Mesenchymal stem cell (in vitro differentiated cells and primary cell): ENCODE results near the gene TM9SF2.

Source experiments
- DNase-seq: peaks from one replicate; pipeline ENCODE4 v3.0.0-alpha.2; 2013
- H2AFZ ChIP-seq: one replicate; pipeline ENCODE4 v1.6.1; 2013; ENCODE audit warnings: low read depth, mild to moderate bottlenecking, control low read depth, inconsistent platforms, low read length, moderate library complexity
- H2AK5ac ChIP-seq: 2 replicates; pipeline ENCODE4 v1.6.1; 2013; ENCODE audit warnings: low read length, moderate library complexity, mild to moderate bottlenecking, inconsistent platforms; ENCODE audit not compliant: severe bottlenecking
- H2BK120ac ChIP-seq: one replicate; pipeline ENCODE4 v1.6.1; 2013; ENCODE audit warnings: low read depth, mild to moderate bottlenecking, inconsistent platforms, low read length, moderate library complexity
- H2BK12ac ChIP-seq, 2 experiments: one replicate each; pipeline ENCODE4 v1.6.1; 2013; ENCODE audit warnings: inconsistent platforms in 2 of 2, low read length in 2 of 2, mild to moderate bottlenecking in 2 of 2, moderate library complexity in 2 of 2, control low read depth in 1 of 2
- H2BK15ac ChIP-seq: one replicate; pipeline ENCODE4 v1.6.1; 2013; ENCODE audit warnings: mild to moderate bottlenecking, low read depth, inconsistent platforms; ENCODE audit not compliant: poor library complexity, severe bottlenecking
- H2BK5ac ChIP-seq: 2 replicates; pipeline ENCODE4 v1.6.1; 2013; ENCODE audit warnings: low read depth, mild to moderate bottlenecking, low read length, control low read depth, inconsistent platforms; ENCODE audit not compliant: poor library complexity, severe bottlenecking
- H3K14ac ChIP-seq, 2 experiments: one replicate each; pipeline ENCODE4 v1.6.1; 2013; ENCODE audit warnings: inconsistent platforms in 2 of 2, low read length in 2 of 2, control low read depth in 1 of 2, mild to moderate bottlenecking in 1 of 2, moderate library complexity in 1 of 2
- H3K18ac ChIP-seq, 2 experiments: one replicate each; pipeline ENCODE4 v1.6.1; 2013; ENCODE audit warnings: inconsistent platforms in 2 of 2, low read length in 2 of 2, control low read depth in 1 of 2, low read depth in 1 of 2, mild to moderate bottlenecking in 1 of 2
- H3K23ac ChIP-seq, 2 experiments: one replicate each; pipeline ENCODE4 v1.6.1; 2013; ENCODE audit warnings: inconsistent platforms in 2 of 2, low read length in 2 of 2, mild to moderate bottlenecking in 2 of 2, moderate library complexity in 2 of 2, control low read depth in 1 of 2
- H3K27ac ChIP-seq: 2 replicates; pipeline ENCODE4 v1.5.1; 2013; ENCODE audit warnings: mild to moderate bottlenecking, moderate library complexity, low read length, control low read depth, inconsistent platforms; ENCODE audit not compliant: poor library complexity, severe bottlenecking
- H3K27me3 ChIP-seq, 2 experiments: 2 replicates each; pipeline versions ENCODE4 v1.6.1 to v1.7.0; 2013; ENCODE audit warnings: low read length in 2 of 2, mild to moderate bottlenecking in 2 of 2, moderate library complexity in 2 of 2, control low read depth in 1 of 2, inconsistent platforms in 1 of 2; ENCODE audit not compliant: control insufficient read depth in 1 of 2, insufficient read depth in 1 of 2
- H3K36me3 ChIP-seq, 2 experiments: 2 replicates each; pipeline versions ENCODE4 v1.6.1 to v1.7.0; 2013; ENCODE audit warnings: low read length in 2 of 2, control low read depth in 1 of 2, inconsistent platforms in 1 of 2, low read depth in 1 of 2, mild to moderate bottlenecking in 1 of 2; ENCODE audit not compliant: insufficient read depth in 2 of 2, control insufficient read depth in 1 of 2
- H3K4ac ChIP-seq, 2 experiments: one replicate each; pipeline ENCODE4 v1.6.1; 2013; ENCODE audit warnings: inconsistent platforms in 2 of 2, low read length in 2 of 2, mild to moderate bottlenecking in 2 of 2, moderate library complexity in 2 of 2, control low read depth in 1 of 2, low read depth in 1 of 2
- H3K4me1 ChIP-seq: 2 replicates; pipeline ENCODE4 v1.6.1; 2013; ENCODE audit warnings: low read depth, low read length, control low read depth; ENCODE audit not compliant: control insufficient read depth, insufficient read depth
- H3K4me2 ChIP-seq: 2 replicates; pipeline ENCODE4 v1.6.1; 2013; ENCODE audit warnings: low read length, mild to moderate bottlenecking, inconsistent platforms; ENCODE audit not compliant: poor library complexity, severe bottlenecking
- H3K4me3 ChIP-seq, 2 experiments: 2 replicates each; pipeline versions ENCODE4 v1.5.1 to v1.7.0; 2013; ENCODE audit warnings: low read length in 2 of 2, mild to moderate bottlenecking in 2 of 2, control low read depth in 1 of 2, low read depth in 1 of 2; ENCODE audit not compliant: insufficient read depth in 1 of 2
- H3K79me1 ChIP-seq: replicated peaks from 2 replicates; pipeline ENCODE4 v1.6.1; 2013; ENCODE audit warnings: mild to moderate bottlenecking, control low read depth, low read length, inconsistent platforms; ENCODE audit not compliant: poor library complexity, severe bottlenecking
- H3K9ac ChIP-seq: 2 replicates; pipeline ENCODE4 v1.7.0; 2013; ENCODE audit warnings: mild to moderate bottlenecking, low read length, moderate library complexity
- H3K9me3 ChIP-seq: 2 replicates; pipeline ENCODE4 v1.7.0; 2013; ENCODE audit warnings: mild to moderate bottlenecking, low read length; ENCODE audit not compliant: control insufficient read depth
- H4K8ac ChIP-seq: one replicate; pipeline ENCODE4 v1.6.1; 2013; ENCODE audit warnings: inconsistent platforms, mild to moderate bottlenecking, low read length, moderate library complexity
- H4K91ac ChIP-seq: one replicate; pipeline ENCODE4 v1.6.1; 2013; ENCODE audit warnings: mild to moderate bottlenecking, low read length, inconsistent platforms
- WGBS: methylation state at CpG from one replicate; pipeline ENCODE4 v1.1.7; 2013; ENCODE audit warnings: mixed read lengths; 5-methylcytosine and 5-hydroxymethylcytosine counted together

Gene TM9SF2

GRCh38 chr13:99473515-99473914, 27.8 kb upstream of the TM9SF2 start:
- 89% methylated on average over 9 of the region's 9 CpGs for WGBS

GRCh38 chr13:99476648-99477047, 24.6 kb upstream of the TM9SF2 start:
- H3K23ac ChIP-seq: no peak overlapping the region
- no peak overlapping the region for H2AFZ ChIP-seq
- no peaks in the 10 kb centered on the region for H3K36me3 ChIP-seq
- H3K9ac ChIP-seq: no peak overlapping the region
- no peak overlapping the region for H3K27ac ChIP-seq
- no peaks in the 10 kb centered on the region for H3K79me1 ChIP-seq
- peaks cover 0 to 2% of the 10 kb centered on the region in 2 experiments for H3K27me3 ChIP-seq
- WGBS: 60% methylated on average over 5 of the region's 5 CpGs
- no peak overlapping the region for H3K18ac ChIP-seq
- no peak overlapping the region for H3K14ac ChIP-seq
- no peak overlapping the region for H2AK5ac ChIP-seq
- H3K9me3 ChIP-seq: no peaks in the 10 kb centered on the region
- peak overlapping the region; percentile 34 for H2BK120ac ChIP-seq
- H4K91ac ChIP-seq: no peak overlapping the region
- H2BK5ac ChIP-seq: no peak overlapping the region
- no peak overlapping the region for H3K4ac ChIP-seq
- no peak overlapping the region for H2BK15ac ChIP-seq
- H3K4me2 ChIP-seq: no peak overlapping the region
- H3K4me3 ChIP-seq: no peak overlapping the region
- no peaks in the 10 kb centered on the region for H3K4me1 ChIP-seq
- no peak overlapping the region for H4K8ac ChIP-seq
- no peak for DNase-seq
- H2BK12ac ChIP-seq: no peak overlapping the region

More at GRCh38 chr13:99473515-99473914, 27.8 kb upstream of the TM9SF2 start:
- DNase-seq: no peak
- Histone ChIP-seq H3K79me1 (no peaks in the 10 kb centered on the region), H3K36me3 (no peaks in the 10 kb centered on the region), H2AFZ (no peak overlapping the region), H3K4ac (no peak overlapping the region), H3K23ac (no peak overlapping the region), H3K4me3 (no peak overlapping the region), H2AK5ac (no peak overlapping the region), H2BK5ac (no peak overlapping the region), H3K4me2 (no peak overlapping the region), H2BK120ac (no peak overlapping the region), H3K27ac (no peak overlapping the region), H3K9me3 (no peaks in the 10 kb centered on the region), H3K14ac (peak overlapping the region in 1 of 2 experiments; percentile 55), H2BK15ac (no peak overlapping the region), H4K8ac (no peak overlapping the region), H4K91ac (no peak overlapping the region), H3K27me3 (peaks cover 0 to 16% of the 10 kb centered on the region in 2 experiments), H2BK12ac (no peak overlapping the region), H3K18ac (peak overlapping the region in 1 of 2 experiments; percentile 8), H3K4me1 (no peaks in the 10 kb centered on the region), H3K9ac (no peak overlapping the region)

GRCh38 chr13:99477493-99477892, 23.8 kb upstream of the TM9SF2 start:
- no peak overlapping the region for H2BK15ac ChIP-seq
- H3K79me1 ChIP-seq: no peaks in the 10 kb centered on the region
- H3K9me3 ChIP-seq: no peaks in the 10 kb centered on the region
- no peak overlapping the region for H2BK5ac ChIP-seq
- no peaks in the 10 kb centered on the region for H3K27me3 ChIP-seq
- H3K4ac ChIP-seq: no peak overlapping the region
- no peaks in the 10 kb centered on the region for H3K4me1 ChIP-seq
- no peaks in the 10 kb centered on the region for H3K36me3 ChIP-seq
- H2BK12ac ChIP-seq: no peak overlapping the region
- no peak overlapping the region for H3K4me3 ChIP-seq
- H3K18ac ChIP-seq: no peak overlapping the region
- H4K8ac ChIP-seq: no peak overlapping the region
- no peak overlapping the region for H4K91ac ChIP-seq
- WGBS: 95% methylated on average over 4 of the region's 4 CpGs
- no peak overlapping the region for H2AK5ac ChIP-seq
- no peak overlapping the region for H3K23ac ChIP-seq
- H2AFZ ChIP-seq: no peak overlapping the region
- no peak overlapping the region for H2BK120ac ChIP-seq
- no peak overlapping the region for H3K27ac ChIP-seq
- DNase-seq: no peak
- H3K9ac ChIP-seq: no peak overlapping the region
- no peak overlapping the region for H3K14ac ChIP-seq
- no peak overlapping the region for H3K4me2 ChIP-seq

- no peak overlapping the region for H3K14ac ChIP-seq
- H2BK5ac ChIP-seq: no peak overlapping the region
- H2AFZ ChIP-seq: no peak overlapping the region
- H3K4me2 ChIP-seq: no peak overlapping the region
- no peak overlapping the region for H2BK120ac ChIP-seq
- WGBS: 93% methylated on average over 3 of the region's 4 CpGs
- H2BK15ac ChIP-seq: no peak overlapping the region
- H3K23ac ChIP-seq: no peak overlapping the region
- H4K8ac ChIP-seq: no peak overlapping the region
- no peak overlapping the region for H3K9ac ChIP-seq
- H2BK12ac ChIP-seq: no peak overlapping the region
- H3K18ac ChIP-seq: no peak overlapping the region
- H3K4me3 ChIP-seq: no peak overlapping the region
- no peak for DNase-seq
- H3K9me3 ChIP-seq: no peaks in the 10 kb centered on the region
- no peak overlapping the region for H4K91ac ChIP-seq
- no peaks in the 10 kb centered on the region for H3K36me3 ChIP-seq
- no peak overlapping the region for H3K27ac ChIP-seq
- no peak overlapping the region for H3K4ac ChIP-seq
- no peak overlapping the region for H2AK5ac ChIP-seq
- H3K4me1 ChIP-seq: no peaks in the 10 kb centered on the region
- H3K79me1 ChIP-seq: no peaks in the 10 kb centered on the region
- H3K27me3 ChIP-seq: no peaks in the 10 kb centered on the region
These were observed 19.9 kb upstream of the TM9SF2 start for GRCh38 chr13:99481366-99481765.
